Endothelial cell of umbilical vein (primary cell): ENCODE measurements around the gene TGFBR2.

Experiments used
- CTCF ChIP-seq, 2 donors: IDR thresholded peaks; 1 replicate in 1 of 2; 2 replicates in 1 of 2; pipeline ENCODE4 v1.5.1; 2011; ENCODE audit warnings: low read length in 2 of 2, mild to moderate bottlenecking in 2 of 2, moderate library complexity in 2 of 2, control low read depth in 1 of 2, inconsistent platforms in 1 of 2, low read depth in 1 of 2; ENCODE audit not compliant: insufficient read depth in 1 of 2; ENCODE audit errors: extremely low read depth in 1 of 2
- EZH2 ChIP-seq: IDR thresholded peaks from 2 replicates; pipeline ENCODE4 v1.6.1; 2012; ENCODE audit warnings: borderline replicate concordance, low read depth, mild to moderate bottlenecking, moderate library complexity, low read length, inconsistent platforms; ENCODE audit not compliant: severe bottlenecking

GRCh38 chr3:30578986-30579579 is 27.3 kb upstream of the TGFBR2 start:
- no peak for TF ChIP-seq EZH2
- no peak for TF ChIP-seq CTCF (IDR thresholded peaks at IDR 0.05; ENCODE audit: extremely low read depth in 1 of 2, insufficient read depth in 1 of 2, low read depth in 1 of 2, low read length in 2 of 2)
